Keratinocyte (primary cell): ENCODE results near the gene RBFOX2. TPM values are rescaled to one million over a fixed set of nuclear protein-coding genes. Genes with fewer than 3 reads are reported as not detected.

Experiments used
- DNase-seq: peaks from one replicate; pipeline ENCODE4 v3.0.0-alpha.2; 2011; ENCODE audit warnings: low read depth, missing footprints, low spot score
- FAIRE-seq: peaks from 2 replicates; lab custom pipeline; 2011; peaks lifted over from hg19 to GRCh38; lab: Jason Lieb, UNC
- H2AFZ ChIP-seq: 2 replicates; pipeline ENCODE4 v1.6.0; 2012; ENCODE audit warnings: low read length, control low read depth, inconsistent platforms; ENCODE audit not compliant: control insufficient read depth
- H3K27ac ChIP-seq: 2 replicates; pipeline ENCODE4 v1.5.1; 2011; ENCODE audit warnings: low read length; ENCODE audit not compliant: control insufficient read depth, insufficient read depth
- H3K27me3 ChIP-seq: 3 replicates; pipeline ENCODE4 v1.6.0; 2011; ENCODE audit warnings: low read length; ENCODE audit not compliant: control insufficient read depth, insufficient read depth; ENCODE audit errors: extremely low read depth
- H3K36me3 ChIP-seq, 2 experiments: 2 replicates in 1 of 2; 3 replicates in 1 of 2; pipeline ENCODE4 v1.5.1; 2011; ENCODE audit warnings: low read length in 2 of 2, mild to moderate bottlenecking in 1 of 2; ENCODE audit not compliant: control insufficient read depth in 2 of 2, insufficient read depth in 2 of 2; ENCODE audit errors: extremely low read depth in 1 of 2
- H3K4me1 ChIP-seq: 3 replicates; pipeline ENCODE4 v1.5.1; 2011; ENCODE audit warnings: low read length; ENCODE audit not compliant: control insufficient read depth, insufficient read depth; ENCODE audit errors: extremely low read depth
- H3K4me2 ChIP-seq: 3 replicates; pipeline ENCODE4 v1.6.0; 2011; ENCODE audit warnings: low read depth, low read length; ENCODE audit not compliant: control insufficient read depth, insufficient read depth; ENCODE audit errors: extremely low read depth
- H3K4me3 ChIP-seq, 3 experiments: fragments of 200-600 bp in 1 of 3; sonication (generic) in 1 of 3; 2 replicates in 2 of 3; 3 replicates in 1 of 3; pipeline ENCODE4 v1.5.1; 2011 to 2016; ENCODE audit warnings: low read length in 3 of 3, mild to moderate bottlenecking in 3 of 3, control low read depth in 2 of 3, inconsistent platforms in 1 of 3, low read depth in 1 of 3, mixed read lengths in 1 of 3, mixed run types in 1 of 3, moderate library complexity in 1 of 3; ENCODE audit not compliant: control insufficient read depth in 2 of 3, insufficient read depth in 2 of 3; ENCODE audit errors: extremely low read depth in 1 of 3
- H3K79me2 ChIP-seq: 2 replicates; pipeline ENCODE4 v1.6.0; 2012; ENCODE audit warnings: low read length; ENCODE audit not compliant: control insufficient read depth, insufficient read depth
- H3K9ac ChIP-seq: 3 replicates; pipeline ENCODE4 v1.6.0; 2011; ENCODE audit warnings: low read length; ENCODE audit not compliant: control insufficient read depth, insufficient read depth; ENCODE audit errors: extremely low read depth
- H3K9me1 ChIP-seq: 3 replicates; pipeline ENCODE4 v1.6.0; 2011; ENCODE audit warnings: low read length; ENCODE audit not compliant: control insufficient read depth, insufficient read depth; ENCODE audit errors: extremely low read depth
- H3K9me3 ChIP-seq: 2 replicates; pipeline ENCODE4 v1.5.1; 2012; ENCODE audit warnings: low read depth, low read length; ENCODE audit not compliant: control insufficient read depth
- H4K20me1 ChIP-seq: 3 replicates; pipeline ENCODE4 v1.6.0; 2011; ENCODE audit warnings: low read length; ENCODE audit not compliant: control insufficient read depth, insufficient read depth; ENCODE audit errors: extremely low read depth
- CTCF ChIP-seq, 3 experiments: IDR thresholded peaks in 1 of 3; conservative IDR thresholded peaks in 1 of 3; optimal IDR thresholded peaks in 1 of 3; 2 replicates in 2 of 3; 3 replicates in 1 of 3; pipeline versions ENCODE3 to v1.5.1; 2011; ENCODE audit warnings: low read length in 3 of 3, mild to moderate bottlenecking in 3 of 3, moderate library complexity in 2 of 3, control low read depth in 1 of 3, inconsistent platforms in 1 of 3; ENCODE audit not compliant: insufficient read depth in 2 of 3; ENCODE audit errors: extremely low read depth in 1 of 3
- EZH2 ChIP-seq: IDR thresholded peaks from one replicate; pipeline ENCODE4 v1.6.1; 2012; ENCODE audit warnings: inconsistent platforms, mild to moderate bottlenecking, low read length, moderate library complexity
- dilution Hi-C: fragments of 300-500 bp; cut with MboI; formaldehyde crosslinking; loops from one replicate; pipeline ENCODE4 v1.7.0; 2020; ENCODE audit warnings: low sequenced_read_pairs; ENCODE audit not compliant: extremely low pct_ligation_motif_present
- polyA plus RNA-seq, 5 experiments: library from polyadenylated mRNA; depleted of rRNA in 3 of 5; stranded (reverse) in 3 of 5; stranded (forward) in 1 of 5; unstranded in 1 of 5; fragments of >200 nt; gene quantifications; 1 replicate in 1 of 5; 2 replicates in 3 of 5; 3 replicates in 1 of 5; pipeline versions ENCODE4 v1.2.1 to v1.2.3, GENCODE V29; 2011 to 2012; ENCODE audit warnings: missing spikeins in 2 of 5, low read depth in 1 of 5, low replicate concordance in 1 of 5

RBFOX2 gene
- polyA plus RNA-seq, 1 donor (not counting 4 experiments of a cell fraction or from before 2014, with no cell fraction given) = 118 TPM

GRCh38 chr22:35852076-35852475, 176.5 kb downstream of the RBFOX2 start:
- no peaks in the 10 kb centered on the region for H3K9me3 ChIP-seq
- no peak overlapping the region for H3K4me2 ChIP-seq
- no peak overlapping the region for H3K27ac ChIP-seq
- H3K36me3 ChIP-seq = no peaks in the 10 kb centered on the region
- H3K4me1 ChIP-seq = peaks cover 13% of the 10 kb centered on the region
- FAIRE-seq (no peak), DNase-seq (no peak)
- no peak overlapping the region for H3K4me3 ChIP-seq
- no peaks in the 10 kb centered on the region for H4K20me1 ChIP-seq
- no peak overlapping the region for H2AFZ ChIP-seq
- dilution Hi-C loops = no loop called here
- no peak overlapping the region for H3K9ac ChIP-seq
- H3K79me2 ChIP-seq = peaks cover 18% of the 10 kb centered on the region
- no peaks in the 10 kb centered on the region for H3K27me3 ChIP-seq
- H3K9me1 ChIP-seq = peaks cover 5% of the 10 kb centered on the region
- TF ChIP-seq CTCF (optimal IDR thresholded peaks at IDR 0.05 in 1 of 3, IDR thresholded peaks at IDR 0.05 in 1 of 3, conservative IDR thresholded peaks at IDR 0.05 in 1 of 3; ENCODE audit: extremely low read depth in 1 of 3, insufficient read depth in 2 of 3, low read length in 3 of 3) = no peak
- TF ChIP-seq EZH2 = no peak

- peaks cover 17% of the 10 kb centered on the region for H3K79me2 ChIP-seq
These were observed 177.8 kb downstream of the RBFOX2 start for GRCh38 chr22:35850831-35851230.

More at GRCh38 chr22:35850831-35851230, 177.8 kb downstream of the RBFOX2 start:
- H4K20me1 ChIP-seq = no peaks in the 10 kb centered on the region
- peaks cover 13% of the 10 kb centered on the region for H3K4me1 ChIP-seq
- no peak overlapping the region for H3K27ac ChIP-seq
- H3K27me3 ChIP-seq = no peaks in the 10 kb centered on the region
- dilution Hi-C loops = no loop called here
- H3K4me2 ChIP-seq = peak overlapping the region; percentile 73
- no peaks in the 10 kb centered on the region for H3K9me3 ChIP-seq
- no peak overlapping the region for H3K4me3 ChIP-seq
- H3K9ac ChIP-seq = no peak overlapping the region
- no peak for DNase-seq
- peaks cover 5% of the 10 kb centered on the region for H3K9me1 ChIP-seq
- FAIRE-seq = no peak
- no peak for TF ChIP-seq CTCF (optimal IDR thresholded peaks at IDR 0.05 in 1 of 3, IDR thresholded peaks at IDR 0.05 in 1 of 3, conservative IDR thresholded peaks at IDR 0.05 in 1 of 3; ENCODE audit: extremely low read depth in 1 of 3, insufficient read depth in 2 of 3, low read length in 3 of 3)
- TF ChIP-seq EZH2 = no peak
- no peaks in the 10 kb centered on the region for H3K36me3 ChIP-seq
- H2AFZ ChIP-seq = no peak overlapping the region
